HepG2 (cell line): ENCODE measurements around the gene CHST2. TPM values are rescaled to one million over a fixed set of nuclear protein-coding genes. Genes with fewer than 3 reads are reported as not detected.

Source experiments
- ATAC-seq: fragments of 200-7000 bp; cut with Tn5 transposase; 3 replicates; pipeline ENCODE4 v1.9.1; 2020; ENCODE audit warnings: mild to moderate bottlenecking, moderate library complexity
- BruUV-seq: library from RNA; stranded (reverse); fragments of 400-500 nt; replicated peaks from 2 replicates; lab custom pipeline; 2021; lab: Mats Ljungman, UMichigan
- CTCF ChIA-PET: fragments of 300-600 bp; formaldehyde crosslinking; extraction: SDS; loops from one replicate; lab custom pipeline; 2021; ENCODE audit warnings: low total read pairs, inconsistent platforms, low intra/inter-chr PET ratio; lab: Yijun Ruan, JAX
- POLR2A ChIA-PET: fragments of 350-600 bp; sonication (Branson Sonifier 250); formaldehyde crosslinking; loops from one replicate; lab custom pipeline; 2020; ENCODE audit warnings: antibody characterized with exemption, inconsistent platforms; lab: Yijun Ruan, JAX
- DNase-seq: peaks from one replicate; pipeline ENCODE4 v3.0.0-alpha.2; 2015; ENCODE audit warnings: low spot score
- FAIRE-seq: peaks from 3 replicates; lab custom pipeline; 2011; peaks lifted over from hg19 to GRCh38; lab: Jason Lieb, UNC
- H2AFZ ChIP-seq: one replicate; pipeline ENCODE4 v1.6.1; 2011; ENCODE audit warnings: low read length, inconsistent platforms
- H3K27ac ChIP-seq: fragments of 300-600 bp; 3 replicates; pipeline ENCODE4 v1.8.0; 2011; ENCODE audit warnings: mixed run types, mild to moderate bottlenecking, mixed read lengths, low read length, inconsistent platforms; ENCODE audit not compliant: insufficient read depth; ENCODE audit errors: extremely low read length
- H3K27me3 ChIP-seq, 2 experiments: fragments of 200-600 bp in 1 of 2; 2 replicates in 1 of 2; 3 replicates in 1 of 2; pipeline versions ENCODE4 v1.6.0 to v1.8.0; 2011; ENCODE audit warnings: low read length in 2 of 2, mild to moderate bottlenecking in 2 of 2, moderate library complexity in 2 of 2, inconsistent platforms in 1 of 2; ENCODE audit not compliant: insufficient read depth in 2 of 2, control insufficient read depth in 1 of 2
- H3K36me3 ChIP-seq, 2 experiments: fragments of 200-600 bp in 1 of 2; replicated peaks in 1 of 2; 2 replicates in 1 of 2; 3 replicates in 1 of 2; pipeline versions ENCODE4 v1.5.1 to v1.8.0; 2011; ENCODE audit warnings: low read length in 2 of 2, inconsistent platforms in 1 of 2; ENCODE audit not compliant: insufficient read depth in 2 of 2, control insufficient read depth in 1 of 2
- H3K4me1 ChIP-seq: 2 replicates; pipeline ENCODE4 v1.5.1; 2012; ENCODE audit warnings: low read length, inconsistent platforms; ENCODE audit not compliant: insufficient read depth
- H3K4me2 ChIP-seq: 2 replicates; pipeline ENCODE4 v1.6.0; 2011; ENCODE audit warnings: low read depth, low read length, inconsistent platforms
- H3K4me3 ChIP-seq, 3 experiments: fragments of 200-600 bp in 1 of 3; sonication (generic), shearing (Covaris generic) in 1 of 3; replicated peaks in 1 of 3; 2 replicates each; pipeline ENCODE4 v1.5.1; 2011 to 2016; ENCODE audit warnings: low read length in 3 of 3, inconsistent platforms in 2 of 3, low read depth in 2 of 3, mild to moderate bottlenecking in 2 of 3, control low read depth in 1 of 3, mixed read lengths in 1 of 3; ENCODE audit not compliant: insufficient read depth in 1 of 3
- H3K79me2 ChIP-seq: one replicate; pipeline ENCODE4 v1.6.1; 2011; ENCODE audit warnings: low read length, inconsistent platforms; ENCODE audit not compliant: insufficient read depth
- H3K9ac ChIP-seq: 2 replicates; pipeline ENCODE4 v1.6.0; 2011; ENCODE audit warnings: mild to moderate bottlenecking, low read depth, low read length, inconsistent platforms; ENCODE audit not compliant: insufficient read depth
- H3K9me3 ChIP-seq: 2 replicates; pipeline ENCODE4 v1.5.1; 2012; ENCODE audit warnings: mild to moderate bottlenecking, low read length
- H4K20me1 ChIP-seq: 2 replicates; pipeline ENCODE4 v1.6.0; 2011; ENCODE audit warnings: inconsistent platforms, mild to moderate bottlenecking, low read length, moderate library complexity; ENCODE audit not compliant: insufficient read depth
- IKZF5 ChIP-seq: IDR thresholded peaks from 2 replicates; pipeline ENCODE4 v1.6.1; 2018; ENCODE audit warnings: missing genetic modification reagents, mild to moderate bottlenecking, missing compliant biosample characterization
- MNT ChIP-seq: fragments of 450-650 bp; IDR thresholded peaks from 2 replicates; pipeline ENCODE4 v1.6.1; 2016
- NCOA2 ChIP-seq: sonication (generic); formaldehyde crosslinking; IDR thresholded peaks from 2 replicates; pipeline ENCODE4 v1.8.0; 2022; ENCODE audit warnings: inconsistent platforms
- PHF8 ChIP-seq: sonication (generic); formaldehyde crosslinking; IDR thresholded peaks from 2 replicates; pipeline ENCODE4 v1.5.0; 2020; ENCODE audit warnings: missing genetic modification reagents
- ZGPAT ChIP-seq: IDR thresholded peaks from 2 replicates; pipeline ENCODE4 v1.6.1; 2016; ENCODE audit warnings: mild to moderate bottlenecking
- ZNF558 ChIP-seq: sonication (generic); formaldehyde crosslinking; IDR thresholded peaks from 2 replicates; pipeline ENCODE4 v1.9.0; 2022; ENCODE audit warnings: mild to moderate bottlenecking, missing genetic modification reagents, borderline replicate concordance
- WGBS: methylation state at CpG from one replicate; pipeline ENCODE4 v1.1.6; 2017; ENCODE audit warnings: low lambda C conversion rate; 5-methylcytosine and 5-hydroxymethylcytosine counted together
- in situ Hi-C: cut with HindIII; loops from 2 replicates; pipeline ENCODE4 v1.10.0; 2017; ENCODE audit warnings: low pct_unique_long_range_greater_than_20kb; ENCODE audit not compliant: extremely low pct_ligation_motif_present
- intact Hi-C: fragments of 100-400 bp; cut with micrococcal nuclease; formaldehyde crosslinking; loops from one replicate; pipeline ENCODE4 v1.10.0; 2022; ENCODE audit not compliant: unreplicated experiment
- polyA plus RNA-seq, 8 experiments: library from polyadenylated mRNA; depleted of rRNA in 3 of 8; stranded (reverse) in 7 of 8; unstranded in 1 of 8; fragments of >200 nt; fragmentation: Illumina TruSeq in 4 of 8; extraction: Trizol in 4 of 8; gene quantifications; 2 replicates each; pipeline versions ENCODE4 v1.2.1 to v1.2.3, GENCODE V29; 2011 to 2016; ENCODE audit warnings: low read depth in 4 of 8, missing spikeins in 1 of 8, mixed read lengths in 1 of 8; ENCODE audit not compliant: insufficient read depth in 1 of 8
- total RNA-seq, 5 experiments: library from RNA; depleted of rRNA; stranded (reverse); fragments of >200 nt; fragmentation: Illumina TruSeq; extraction: Trizol; gene quantifications; 2 replicates each; pipeline ENCODE4 v1.2.3, GENCODE V29; 2016; ENCODE audit warnings: low read depth in 1 of 5

Gene CHST2
- total and polyA plus RNA-seq, 2 of the 13 experiments (the other 11 are each of a cell fraction or from before 2014, with no cell fraction given), result not detected

- BruUV-seq, result no TSS peak
- H3K4me1 ChIP-seq, result no peaks in the 10 kb centered on the region
- no peaks in the 10 kb centered on the region for H3K79me2 ChIP-seq
- TF ChIP-seq ZGPAT (CRISPR knock-in tag) (no peak), IKZF5 (CRISPR knock-in tag) (no peak)
- no peak for DNase-seq
- 5% methylated on average over 3 of the region's 3 CpGs for WGBS
- no peaks in the 10 kb centered on the region for H4K20me1 ChIP-seq
- FAIRE-seq, result no peak
- in situ Hi-C loops, result no loop called here
- intact Hi-C loops, result no loop called here
- no peak overlapping the region for H3K27ac ChIP-seq
- ChIA-PET POLR2A (no interaction called here), CTCF (no interaction called here)
- no peak overlapping the region for H3K9ac ChIP-seq
- no peaks in the 10 kb centered on the region for H3K36me3 ChIP-seq
- H3K27me3 ChIP-seq, result peaks cover 0 to 2% of the 10 kb centered on the region in 2 experiments; a peak in 1 of 5 replicates
- no peak overlapping the region for H2AFZ ChIP-seq
- no peak for ATAC-seq
- H3K4me3 ChIP-seq, result no peak overlapping the region
- no peaks in the 10 kb centered on the region for H3K9me3 ChIP-seq
- H3K4me2 ChIP-seq, result no peak overlapping the region
Measured at GRCh38 chr3:143166376-143166775, 46.8 kb downstream of the CHST2 start.

GRCh38 chr3:143167969-143168854 is 48.6 kb downstream of the CHST2 start:
- CTCF ChIA-PET, result no interaction called here

More at GRCh38 chr3:143167969-143168854, 48.6 kb downstream of the CHST2 start:
- DNase-seq (no peak), ATAC-seq (no peak)
- Histone ChIP-seq H3K79me2 (no peaks in the 10 kb centered on the region), H3K9me3 (no peaks in the 10 kb centered on the region), H3K36me3 (no peaks in the 10 kb centered on the region), H3K9ac (no peak overlapping the region), H3K4me1 (no peaks in the 10 kb centered on the region), H3K4me3 (no peak overlapping the region)
- in situ Hi-C loops, result no loop called here
- POLR2A ChIA-PET, result no interaction called here
- 2% methylated on average over 2 of the region's 2 CpGs for WGBS
- no TSS peak for BruUV-seq
- TF ChIP-seq ZNF558 (CRISPR knock-in tag) (no peak), MNT (peak; percentile 77), NCOA2 (CRISPR knock-in tag) (no peak), PHF8 (no peak)
- TF ChIP-seq, all 625 proteins: peak for 1
- FAIRE-seq, result no peak
- Histone ChIP-seq H2AFZ (no peak overlapping the region), H4K20me1 (no peaks in the 10 kb centered on the region), H3K27ac (no peak overlapping the region), H3K4me2 (no peak overlapping the region), H3K27me3 (peaks cover 0 to 2% of the 10 kb centered on the region in 2 experiments; a peak in 1 of 5 replicates)
- intact Hi-C loops, result no loop called here
